ENCODE results near the gene ZBTB5. TPM values are rescaled to one million over a fixed set of nuclear protein-coding genes. Genes with fewer than 3 reads are reported as not detected.
A peak's percentile ranks its signal among the peaks of the same experiment; 100 is the strongest.

ZBTB5 gene
- total and polyA plus RNA-seq, 4 donors: 2.4 to 9.4 (median 6.5) TPM

GRCh38 chr9:37417252-37417803, 47.9 kb downstream of the ZBTB5 start:
- H3K9ac ChIP-seq (ENCODE audit: low read depth in 1 of 2, low read length in 2 of 2): peak overlapping the region in 1 of 2 donors; percentile 38
- no peaks in the 10 kb centered on the region for H3K36me3 ChIP-seq (ENCODE audit: control insufficient read depth in 4 of 4, insufficient read depth in 3 of 4, low read depth in 1 of 4, low read length in 3 of 4)
- H3K4me3 ChIP-seq (ENCODE audit: low read depth in 1 of 3, low read length in 3 of 3): no peak overlapping the region
- H3K27ac ChIP-seq (ENCODE audit: low read depth in 1 of 2, low read length in 2 of 2): peak overlapping the region; percentile 71 to 82
- H3K27me3 ChIP-seq (ENCODE audit: control insufficient read depth in 4 of 4, insufficient read depth in 4 of 4, low read length in 3 of 4): no peaks in the 10 kb centered on the region
- TF ChIP-seq EGR1 (IDR thresholded peaks at IDR 0.05; ENCODE audit: low read depth in 2 of 2) (no peak), RXRA (IDR thresholded peaks at IDR 0.05) (peak; percentile 52 to 87), SP1 (IDR thresholded peaks at IDR 0.05) (peak; percentile 63)
- H3K4me1 ChIP-seq (ENCODE audit: control insufficient read depth in 4 of 4, insufficient read depth in 4 of 4, low read length in 3 of 4): peaks cover 21 to 52% (median 44%) of the 10 kb centered on the region in 4 donors
- H3K9me3 ChIP-seq (ENCODE audit: control insufficient read depth in 4 of 4, low read length in 3 of 4): no peaks in the 10 kb centered on the region
- 56% methylated on average over 9 of the region's 9 CpGs for WGBS
- DNase-seq (ENCODE audit: low spot score): no peak

GRCh38 chr9:37415011-37415719, 50.1 kb downstream of the ZBTB5 start:
- Histone ChIP-seq H3K4me1 (ENCODE audit: control insufficient read depth in 4 of 4, insufficient read depth in 4 of 4, low read length in 3 of 4) (peaks cover 18 to 42% (median 33%) of the 10 kb centered on the region in 4 donors), H3K27me3 (ENCODE audit: control insufficient read depth in 4 of 4, insufficient read depth in 4 of 4, low read length in 3 of 4) (no peaks in the 10 kb centered on the region), H3K9me3 (ENCODE audit: control insufficient read depth in 4 of 4, low read length in 3 of 4) (no peaks in the 10 kb centered on the region), H3K36me3 (ENCODE audit: control insufficient read depth in 4 of 4, insufficient read depth in 3 of 4, low read depth in 1 of 4, low read length in 3 of 4) (no peaks in the 10 kb centered on the region), H3K27ac (ENCODE audit: low read depth in 1 of 2, low read length in 2 of 2) (peak overlapping the region in 1 of 2 donors; percentile 35), H3K9ac (ENCODE audit: low read depth in 1 of 2, low read length in 2 of 2) (no peak overlapping the region), H3K4me3 (ENCODE audit: low read depth in 1 of 3, low read length in 3 of 3) (no peak overlapping the region)
- WGBS: 23% methylated on average over 22 of the region's 22 CpGs
- peak; percentile 82 for DNase-seq (ENCODE audit: low spot score)
- TF ChIP-seq JUND (IDR thresholded peaks at IDR 0.05) (peak in 1 of 2 donors; percentile 17), EGR1 (IDR thresholded peaks at IDR 0.05; ENCODE audit: low read depth in 2 of 2) (no peak), YY1 (IDR thresholded peaks at IDR 0.05) (peak; percentile 58), ZBTB33 (IDR thresholded peaks at IDR 0.05) (no peak), NR2F2 (IDR thresholded peaks at IDR 0.05) (no peak), GABPA (IDR thresholded peaks at IDR 0.05 in 1 of 2, conservative IDR thresholded peaks at IDR 0.05 in 1 of 2) (peak in 1 of 2 donors; percentile 22), HNF4A (conservative IDR thresholded peaks at IDR 0.05) (peak; percentile 63 to 65), CTCF (IDR thresholded peaks at IDR 0.05; ENCODE audit: low read depth, low read length, missing input control) (peak; percentile 92), MAX (IDR thresholded peaks at IDR 0.05) (no peak), FOXA1 (IDR thresholded peaks at IDR 0.05) (no peak), HNF4G (IDR thresholded peaks at IDR 0.05) (no peak), FOXA2 (IDR thresholded peaks at IDR 0.05) (peak; percentile 73), REST (IDR thresholded peaks at IDR 0.05) (no peak), RAD21 (IDR thresholded peaks at IDR 0.05) (peak; percentile 95), ATF3 (IDR thresholded peaks at IDR 0.05) (peak; percentile 19), SP1 (IDR thresholded peaks at IDR 0.05) (peak; percentile 49), TAF1 (conservative IDR thresholded peaks at IDR 0.05) (no peak), RXRA (IDR thresholded peaks at IDR 0.05) (peak; percentile 74 to 77)

All from liver (tissue), 9 donors.